Measurements from ENCODE around the gene TMEM63B. TPM values are rescaled to one million over a fixed set of nuclear protein-coding genes. Genes with fewer than 3 reads are reported as not detected.

Gene TMEM63B
- polyA plus RNA-seq, 3 donors from 2014 or later = 0.25 to 1.7 (median 1.5) TPM

DNA sequence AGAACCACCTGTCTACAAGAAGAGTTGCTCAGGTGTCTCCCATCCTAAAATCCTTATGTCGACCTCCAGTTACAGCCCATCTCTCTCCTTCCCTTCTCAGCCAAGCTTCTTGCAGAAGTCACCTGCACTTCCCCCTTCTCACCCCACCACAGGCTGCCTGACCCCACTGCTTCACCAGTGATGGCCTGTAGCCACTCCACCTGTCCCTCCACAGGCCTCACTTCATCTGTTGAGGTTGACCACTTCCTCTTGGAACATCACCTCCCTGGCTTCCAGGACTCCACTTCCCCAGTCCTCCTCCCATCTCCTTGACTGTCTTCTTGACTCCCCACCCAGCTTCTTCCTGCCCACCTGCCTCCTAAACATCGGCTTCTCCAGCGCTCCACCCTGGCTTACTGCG, 25.5 kb upstream of the TMEM63B start:
- Mint-ChIP-seq H3K27me3 (ENCODE audit: low read depth in 3 of 3) (no peaks in the 10 kb centered on the region), H3K27ac (peak overlapping the region in 4 of 6 donors; percentile 1 to 65 (median 14)), H3K4me3 (no peak overlapping the region), H3K9me3 (no peaks in the 10 kb centered on the region), H3K4me1 (peaks cover 22 to 47% of the 10 kb centered on the region in 2 donors), H3K36me3 (peaks cover 0 to 9% (median 0%) of the 10 kb centered on the region in 3 donors)
- DNase-seq = no peak

DNA sequence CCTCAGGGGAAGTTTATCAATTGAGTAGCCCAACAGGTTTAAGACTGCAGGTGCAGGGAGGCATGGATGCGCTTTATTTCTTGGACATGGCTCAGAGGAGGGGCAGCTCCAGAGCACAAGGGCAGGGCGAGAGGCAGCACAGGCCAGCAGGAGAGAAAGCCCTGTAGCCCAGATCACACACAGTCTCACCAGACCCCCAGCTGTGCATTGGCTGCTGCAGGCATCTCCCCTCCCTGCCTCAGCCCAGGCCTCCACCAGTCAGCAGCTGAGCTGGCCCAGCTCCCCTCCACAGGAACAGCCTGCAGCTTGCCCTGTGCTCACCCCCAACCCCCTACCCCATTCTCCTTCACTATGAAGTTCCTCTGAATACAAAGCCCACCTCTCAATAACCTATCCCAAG, 24.8 kb upstream of the TMEM63B start:
- Mint-ChIP-seq H3K9me3 (no peaks in the 10 kb centered on the region), H3K4me1 (peaks cover 22 to 45% of the 10 kb centered on the region in 2 donors), H3K36me3 (peaks cover 0 to 9% (median 0%) of the 10 kb centered on the region in 3 donors), H3K27ac (peak overlapping the region in 2 of 6 donors; percentile 1 to 65), H3K4me3 (no peak overlapping the region), H3K27me3 (ENCODE audit: low read depth in 3 of 3) (no peaks in the 10 kb centered on the region)
- DNase-seq = no peak

DNA sequence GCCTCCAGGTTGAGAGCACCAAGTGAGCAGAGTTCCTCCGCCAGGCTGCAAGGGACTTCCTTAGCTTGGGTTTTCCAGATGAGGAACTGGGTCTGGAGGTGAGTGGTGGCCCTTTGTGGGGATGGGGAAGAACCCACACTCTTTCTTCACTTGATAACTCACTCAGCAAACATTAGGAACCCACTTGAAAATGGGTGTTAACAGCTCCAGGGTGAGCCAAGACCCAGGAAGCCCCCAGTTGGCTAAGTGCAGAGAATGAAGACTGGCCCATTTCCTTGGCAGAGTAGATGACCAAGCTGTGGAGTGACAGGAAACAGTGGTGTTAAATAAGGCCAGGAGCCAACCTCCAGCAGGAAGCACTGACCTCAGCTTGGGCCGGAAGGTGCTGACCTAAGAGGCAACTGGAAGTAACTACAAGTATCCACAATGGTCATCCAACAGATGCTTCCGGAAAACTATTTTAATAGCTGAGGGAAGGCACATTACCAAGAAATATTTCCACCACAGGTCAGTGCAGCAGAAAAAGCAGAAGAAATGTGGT, 22.8 kb upstream of the TMEM63B start:
- peaks cover 0 to 11% (median 0%) of the 10 kb centered on the region in 3 donors for H3K36me3 Mint-ChIP-seq
- H3K9me3 Mint-ChIP-seq = no peaks in the 10 kb centered on the region
- H3K4me3 Mint-ChIP-seq = peak overlapping the region in 1 of 5 donors; percentile 26
- H3K27ac Mint-ChIP-seq = peak overlapping the region in 5 of 6 donors; percentile 4 to 76 (median 31)
- no peaks in the 10 kb centered on the region for H3K27me3 Mint-ChIP-seq (ENCODE audit: low read depth in 3 of 3)
- H3K4me1 Mint-ChIP-seq = peaks cover 22 to 46% of the 10 kb centered on the region in 2 donors
- DNase-seq = no peak

DNA sequence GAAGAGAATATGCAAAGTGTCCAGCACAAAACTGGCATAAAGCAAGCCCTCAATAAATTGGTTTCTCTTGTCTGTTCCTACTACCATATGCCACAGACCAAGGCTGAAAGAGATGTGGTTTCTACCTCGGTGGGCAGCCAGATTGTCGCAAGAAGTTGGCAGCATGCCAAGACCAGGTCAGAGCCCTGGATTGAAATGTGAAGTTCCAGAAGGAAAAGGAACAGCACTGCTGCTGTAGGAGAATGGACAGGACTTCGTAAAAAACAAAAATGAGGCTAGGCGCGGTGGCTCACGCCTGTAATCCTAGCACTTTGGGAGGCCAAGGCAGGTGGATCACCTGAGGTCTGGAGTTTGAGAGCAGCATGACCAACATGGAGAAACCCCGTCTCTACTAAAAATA, 22.2 kb upstream of the TMEM63B start:
- Mint-ChIP-seq H3K9me3 (no peaks in the 10 kb centered on the region), H3K4me1 (peaks cover 23 to 52% of the 10 kb centered on the region in 2 donors), H3K27me3 (ENCODE audit: low read depth in 3 of 3) (no peaks in the 10 kb centered on the region), H3K27ac (peak overlapping the region in 4 of 6 donors; percentile 4 to 76 (median 38)), H3K36me3 (peaks cover 0 to 14% (median 0%) of the 10 kb centered on the region in 3 donors), H3K4me3 (peak overlapping the region in 1 of 5 donors; percentile 9)
- no peak for DNase-seq

DNA sequence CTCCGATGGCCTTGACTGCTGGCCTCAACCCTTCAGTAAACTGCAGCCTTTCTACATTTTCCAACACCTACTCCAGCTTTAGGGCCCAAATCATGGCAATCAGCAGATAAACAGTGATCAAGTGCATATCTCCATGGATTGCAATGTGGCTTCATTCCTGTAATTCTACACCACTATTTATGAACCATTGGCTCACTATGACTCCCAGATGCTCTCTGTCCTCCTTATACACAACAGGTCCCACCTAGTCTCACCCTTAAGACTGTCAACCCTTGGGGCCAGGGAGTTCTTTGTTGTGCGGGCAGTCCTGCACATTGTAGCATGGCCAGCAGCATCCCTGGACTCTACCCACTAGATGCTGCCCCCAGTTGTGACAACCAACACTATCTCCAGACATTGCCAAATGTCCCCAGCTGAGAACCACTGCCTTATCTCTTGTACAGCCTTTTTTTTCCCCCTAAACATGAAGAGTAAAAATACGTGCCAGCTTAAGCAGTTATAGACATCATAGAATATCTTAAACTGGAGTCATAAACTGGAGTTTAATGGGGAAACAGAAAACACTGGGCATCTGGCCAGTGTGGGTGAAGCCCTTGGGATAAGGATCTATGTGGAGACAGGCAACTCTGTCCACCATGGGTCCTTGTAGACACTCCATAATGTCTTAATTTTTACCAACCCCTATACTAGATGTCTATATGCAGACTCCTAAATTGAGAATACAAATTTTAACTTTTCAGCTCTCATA, 21.2 kb upstream of the TMEM63B start:
- Mint-ChIP-seq H3K36me3 (peaks cover 0 to 14% (median 1%) of the 10 kb centered on the region in 3 donors), H3K27ac (peak overlapping the region in 4 of 6 donors; percentile 29 to 45 (median 33)), H3K27me3 (ENCODE audit: low read depth in 3 of 3) (no peaks in the 10 kb centered on the region), H3K4me1 (peaks cover 24 to 60% of the 10 kb centered on the region in 2 donors), H3K4me3 (no peak overlapping the region), H3K9me3 (no peaks in the 10 kb centered on the region)
- no peak for DNase-seq

DNA sequence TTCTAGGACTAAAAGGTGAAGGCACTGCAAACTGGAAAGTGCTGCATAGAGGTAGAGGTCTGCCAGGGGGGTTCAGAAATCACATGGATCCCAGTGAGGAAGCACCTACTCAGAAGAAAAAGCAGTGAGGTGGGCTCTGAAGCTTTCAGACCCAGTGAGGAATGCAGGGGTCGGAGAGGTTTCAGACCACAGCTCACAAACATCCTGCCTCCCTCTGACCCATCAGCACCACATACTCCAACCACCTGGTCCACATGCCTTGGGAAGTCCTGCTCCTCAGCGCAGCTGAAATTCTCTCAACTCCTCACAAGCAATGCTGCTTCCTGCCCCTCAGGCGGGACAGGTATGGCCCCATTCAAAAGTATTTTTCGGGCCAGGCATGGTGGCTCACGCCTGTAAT, 20.3 kb upstream of the TMEM63B start:
- Mint-ChIP-seq H3K4me3 (no peak overlapping the region), H3K27me3 (ENCODE audit: low read depth in 3 of 3) (no peaks in the 10 kb centered on the region), H3K9me3 (no peaks in the 10 kb centered on the region), H3K27ac (peak overlapping the region in 1 of 6 donors; percentile 35), H3K36me3 (peaks cover 3 to 22% (median 6%) of the 10 kb centered on the region in 3 donors), H3K4me1 (peaks cover 20 to 60% of the 10 kb centered on the region in 2 donors)
- DNase-seq = no peak

DNA sequence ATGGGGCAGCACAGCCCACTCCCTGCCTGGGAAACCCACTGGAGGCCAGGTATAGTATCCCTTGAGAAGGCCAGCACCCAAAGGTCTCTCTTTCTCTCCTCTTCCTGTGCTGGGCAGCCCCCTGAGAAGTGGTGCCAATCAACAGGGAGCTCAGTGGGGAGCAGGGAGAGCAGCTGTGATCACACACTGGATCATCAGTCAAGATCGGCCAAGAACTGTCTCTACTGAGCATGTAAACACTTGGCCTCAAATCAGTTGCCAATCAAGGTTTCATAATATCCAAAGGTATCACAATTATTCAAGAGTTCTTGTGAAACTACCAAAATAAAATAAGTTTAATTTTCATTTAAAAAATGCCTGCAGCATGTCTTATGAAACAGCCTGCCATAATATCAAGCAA, 18.9 kb upstream of the TMEM63B start:
- Mint-ChIP-seq H3K27ac (no peak overlapping the region), H3K36me3 (peaks cover 3 to 30% (median 10%) of the 10 kb centered on the region in 3 donors), H3K4me1 (peaks cover 16 to 54% of the 10 kb centered on the region in 2 donors), H3K9me3 (no peaks in the 10 kb centered on the region), H3K4me3 (no peak overlapping the region), H3K27me3 (ENCODE audit: low read depth in 3 of 3) (no peaks in the 10 kb centered on the region)
- DNase-seq = no peak

DNA sequence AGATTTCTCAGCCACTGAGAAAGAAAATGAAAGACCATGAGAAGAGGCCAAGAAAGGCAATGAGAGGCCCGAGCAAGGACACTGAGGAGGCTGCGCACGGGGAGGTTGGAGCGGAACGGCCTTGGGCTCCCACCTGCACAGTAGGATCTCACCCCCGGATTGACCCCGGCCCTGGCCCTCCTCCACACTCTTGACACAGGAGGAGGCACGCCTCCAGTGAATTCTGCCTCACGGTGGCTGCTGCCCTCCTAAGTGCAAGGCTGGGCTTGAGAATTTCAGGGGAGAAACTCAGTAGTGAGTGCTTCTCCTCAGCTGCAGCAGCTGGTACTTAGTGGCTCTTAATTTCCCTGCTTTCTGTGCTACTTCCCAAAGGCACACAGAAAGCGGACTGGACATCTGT, 18.1 kb upstream of the TMEM63B start:
- H3K9me3 Mint-ChIP-seq = no peaks in the 10 kb centered on the region
- H3K4me1 Mint-ChIP-seq = peaks cover 16 to 46% of the 10 kb centered on the region in 2 donors
- no peak overlapping the region for H3K4me3 Mint-ChIP-seq
- peaks cover 3 to 36% (median 10%) of the 10 kb centered on the region in 3 donors for H3K36me3 Mint-ChIP-seq
- peak overlapping the region in 3 of 6 donors; percentile 52 to 64 (median 57) for H3K27ac Mint-ChIP-seq
- no peaks in the 10 kb centered on the region for H3K27me3 Mint-ChIP-seq (ENCODE audit: low read depth in 3 of 3)
- DNase-seq = no peak

DNA sequence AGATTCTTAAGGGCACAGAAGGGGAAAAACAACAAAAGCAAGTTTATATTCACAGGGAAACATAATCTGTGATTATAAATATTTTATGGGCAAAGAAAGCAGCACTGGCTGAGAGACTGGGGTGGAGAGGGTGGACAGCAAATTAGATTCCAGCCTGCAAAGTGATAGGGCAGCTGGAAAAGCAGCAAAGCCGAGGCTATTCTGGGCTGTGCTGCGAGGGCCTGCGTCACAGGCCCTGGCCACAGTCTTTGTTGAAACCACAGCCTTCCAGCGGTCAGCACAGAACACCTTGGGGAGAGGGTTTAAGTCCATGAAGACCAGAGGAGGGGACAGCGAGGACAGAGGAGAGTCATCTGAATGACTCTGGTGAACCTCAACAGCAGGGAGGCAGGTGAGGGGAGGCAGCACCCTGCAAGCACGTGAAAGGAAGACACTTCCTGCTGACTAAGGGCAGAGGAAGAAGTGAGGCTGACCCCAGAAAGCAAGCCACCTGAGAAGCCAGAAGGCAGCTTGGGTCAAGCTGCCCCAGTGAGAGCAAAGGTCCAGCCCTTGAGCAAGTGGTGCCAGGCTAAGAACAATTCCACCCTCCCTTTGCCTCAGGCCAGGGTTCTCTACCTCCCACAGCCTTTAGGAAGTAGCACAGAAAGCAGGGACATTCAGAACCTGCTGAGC, 17.2 kb upstream of the TMEM63B start:
- DNase-seq = no peak
- H3K27ac Mint-ChIP-seq = peak overlapping the region in 5 of 6 donors; percentile 22 to 81 (median 57)
- H3K4me1 Mint-ChIP-seq = peaks cover 7 to 37% of the 10 kb centered on the region in 2 donors
- H3K4me3 Mint-ChIP-seq = no peak overlapping the region
- no peaks in the 10 kb centered on the region for H3K9me3 Mint-ChIP-seq
- peaks cover 3 to 37% (median 10%) of the 10 kb centered on the region in 3 donors for H3K36me3 Mint-ChIP-seq
- no peaks in the 10 kb centered on the region for H3K27me3 Mint-ChIP-seq (ENCODE audit: low read depth in 3 of 3)

DNA sequence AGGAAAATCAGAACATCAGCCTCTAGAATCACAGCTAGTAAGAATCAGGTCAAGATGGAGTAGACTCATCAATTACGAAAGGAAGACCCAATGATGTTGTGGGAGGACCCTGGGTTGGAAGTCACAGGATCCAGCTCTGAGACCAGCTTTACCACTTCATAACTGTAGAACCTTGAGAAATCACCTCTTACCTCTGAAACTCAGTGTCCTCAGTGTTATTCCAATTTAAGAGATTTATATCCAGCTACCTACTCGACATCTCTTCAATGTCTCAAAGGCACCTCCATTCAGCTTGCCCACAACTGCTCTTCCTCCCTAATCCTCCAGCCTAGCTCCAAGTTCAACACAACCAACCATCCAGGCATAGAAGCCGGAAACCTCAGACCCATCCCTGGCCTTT, 16.4 kb upstream of the TMEM63B start:
- Mint-ChIP-seq H3K27ac (peak overlapping the region in 4 of 6 donors; percentile 2 to 78 (median 8)), H3K27me3 (ENCODE audit: low read depth in 3 of 3) (no peaks in the 10 kb centered on the region), H3K36me3 (peaks cover 3 to 40% (median 10%) of the 10 kb centered on the region in 3 donors), H3K4me1 (peaks cover 4 to 37% of the 10 kb centered on the region in 2 donors), H3K4me3 (no peak overlapping the region), H3K9me3 (no peaks in the 10 kb centered on the region)
- DNase-seq = no peak

DNA sequence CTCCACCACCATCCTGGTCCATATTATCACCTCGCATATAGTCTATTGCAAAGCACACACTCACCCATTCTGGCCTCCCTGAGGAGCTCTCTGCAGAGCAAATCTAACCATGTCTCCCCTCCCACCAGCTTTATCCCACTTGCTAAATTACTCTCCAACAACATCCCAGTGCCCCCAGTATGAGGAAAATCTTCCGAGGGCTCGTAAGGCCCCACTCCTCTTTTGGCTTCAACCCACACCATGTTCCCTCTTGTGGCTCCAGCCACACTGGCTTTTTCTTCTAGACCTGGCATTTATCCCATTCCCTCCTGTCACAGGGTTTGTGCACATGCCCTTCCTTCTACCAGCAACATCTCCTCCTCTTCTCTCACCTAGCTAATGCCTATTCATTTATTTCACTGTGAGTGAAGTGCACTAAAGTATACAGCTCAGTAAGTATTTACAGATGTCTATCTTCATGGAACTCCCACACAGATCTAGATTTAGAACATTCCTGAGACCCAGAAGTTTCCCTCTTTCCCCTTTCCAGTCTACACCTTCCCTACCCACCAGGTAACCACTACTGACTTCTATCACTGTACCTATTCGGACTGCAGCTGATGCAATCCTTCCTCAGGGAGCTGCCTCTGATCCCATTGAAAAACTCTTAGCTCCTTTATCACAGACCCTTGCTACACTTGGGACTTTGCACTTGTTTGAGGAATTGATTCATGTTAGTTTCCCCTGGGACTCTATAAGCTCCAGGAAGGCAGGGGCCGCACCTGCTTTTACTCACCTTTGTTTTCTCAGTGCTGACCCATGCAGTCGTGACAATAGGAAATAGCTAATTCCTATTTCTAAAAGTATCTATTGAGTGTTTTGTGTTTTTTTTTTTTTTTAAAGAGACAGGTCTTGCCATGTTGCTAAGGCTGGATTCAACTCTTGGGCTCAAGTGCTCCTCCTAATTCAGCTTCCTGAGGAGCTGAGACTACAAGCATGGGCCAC, 15.6 kb upstream of the TMEM63B start:
- no peak overlapping the region for H3K4me3 Mint-ChIP-seq
- H3K27ac Mint-ChIP-seq = peak overlapping the region in 5 of 6 donors; percentile 2 to 78 (median 19)
- H3K4me1 Mint-ChIP-seq = peaks cover 8 to 38% of the 10 kb centered on the region in 2 donors
- H3K27me3 Mint-ChIP-seq (ENCODE audit: low read depth in 3 of 3) = no peaks in the 10 kb centered on the region
- no peak for DNase-seq
- H3K9me3 Mint-ChIP-seq = no peaks in the 10 kb centered on the region
- H3K36me3 Mint-ChIP-seq = peaks cover 3 to 37% (median 10%) of the 10 kb centered on the region in 3 donors

DNA sequence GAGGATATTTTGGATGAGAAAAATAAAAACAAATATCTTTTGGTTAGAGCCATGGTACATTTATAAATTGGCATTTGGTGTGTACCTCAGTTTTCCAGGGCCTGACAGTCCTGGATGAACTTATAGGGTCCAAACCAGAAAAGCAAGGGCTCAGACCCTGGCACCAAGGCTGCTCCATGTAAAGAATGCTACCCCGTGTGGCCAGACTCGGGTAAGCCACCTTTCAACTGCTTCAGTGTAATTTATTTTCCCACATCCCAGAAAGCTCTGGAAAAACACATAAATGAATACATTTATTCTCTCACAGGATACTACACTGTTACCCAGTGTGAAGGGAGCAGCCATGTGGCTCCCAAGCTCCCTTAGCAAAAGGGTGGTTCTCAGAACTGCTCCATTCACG, 13.9 kb upstream of the TMEM63B start:
- Mint-ChIP-seq H3K36me3 (peaks cover 3 to 37% (median 10%) of the 10 kb centered on the region in 3 donors), H3K4me1 (peaks cover 15 to 51% of the 10 kb centered on the region in 2 donors), H3K27me3 (ENCODE audit: low read depth in 3 of 3) (peaks cover 0 to 1% (median 0%) of the 10 kb centered on the region in 3 donors), H3K27ac (no peak overlapping the region), H3K4me3 (no peak overlapping the region), H3K9me3 (no peaks in the 10 kb centered on the region)
- DNase-seq = no peak

DNA sequence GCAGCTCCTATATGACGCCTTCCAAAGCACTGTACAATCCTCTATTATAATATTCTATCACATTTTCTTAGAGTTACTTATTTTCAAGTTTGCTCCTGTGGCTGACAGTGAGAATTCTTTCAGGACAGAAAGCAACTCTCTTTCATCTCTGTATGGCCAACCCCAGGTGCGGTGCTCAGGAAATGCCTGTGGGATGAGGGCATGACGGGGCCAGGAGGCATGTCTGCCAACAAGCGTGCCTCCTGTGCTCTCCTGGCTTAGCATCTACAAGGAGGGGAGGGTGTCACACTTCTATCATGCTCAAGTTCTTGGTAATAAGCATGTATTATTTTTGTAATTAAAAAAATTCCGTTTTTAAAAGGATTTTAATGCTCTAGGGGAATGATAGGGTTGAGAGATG, 11.5 kb upstream of the TMEM63B start:
- Mint-ChIP-seq H3K27me3 (ENCODE audit: low read depth in 3 of 3) (peaks cover 0 to 2% (median 0%) of the 10 kb centered on the region in 3 donors), H3K9me3 (no peaks in the 10 kb centered on the region), H3K27ac (peak overlapping the region in 2 of 6 donors; percentile 3 to 71), H3K36me3 (peaks cover 3 to 30% (median 10%) of the 10 kb centered on the region in 3 donors), H3K4me1 (peaks cover 28 to 57% of the 10 kb centered on the region in 2 donors), H3K4me3 (no peak overlapping the region)
- DNase-seq = no peak
